HG03280 (cell line): ENCODE results near the gene OR51E1.

Experiments
- ATAC-seq: cut with Tn5 transposase; IDR thresholded peaks from one replicate; pipeline ENCODE4 v1.9.1; 2021; ENCODE audit warnings: mild to moderate bottlenecking, moderate library complexity; ENCODE audit not compliant: unreplicated experiment

OR51E1 gene, protein sequence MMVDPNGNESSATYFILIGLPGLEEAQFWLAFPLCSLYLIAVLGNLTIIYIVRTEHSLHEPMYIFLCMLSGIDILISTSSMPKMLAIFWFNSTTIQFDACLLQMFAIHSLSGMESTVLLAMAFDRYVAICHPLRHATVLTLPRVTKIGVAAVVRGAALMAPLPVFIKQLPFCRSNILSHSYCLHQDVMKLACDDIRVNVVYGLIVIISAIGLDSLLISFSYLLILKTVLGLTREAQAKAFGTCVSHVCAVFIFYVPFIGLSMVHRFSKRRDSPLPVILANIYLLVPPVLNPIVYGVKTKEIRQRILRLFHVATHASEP

GRCh38 chr11:4643682-4644081 lies at the start of gene OR51E1:
OR51E1 (plus strand) TSS chr11:4643982; CDS start chr11:4652527, 8,545 bp downstream.
- no peak for ATAC-seq

DNA sequence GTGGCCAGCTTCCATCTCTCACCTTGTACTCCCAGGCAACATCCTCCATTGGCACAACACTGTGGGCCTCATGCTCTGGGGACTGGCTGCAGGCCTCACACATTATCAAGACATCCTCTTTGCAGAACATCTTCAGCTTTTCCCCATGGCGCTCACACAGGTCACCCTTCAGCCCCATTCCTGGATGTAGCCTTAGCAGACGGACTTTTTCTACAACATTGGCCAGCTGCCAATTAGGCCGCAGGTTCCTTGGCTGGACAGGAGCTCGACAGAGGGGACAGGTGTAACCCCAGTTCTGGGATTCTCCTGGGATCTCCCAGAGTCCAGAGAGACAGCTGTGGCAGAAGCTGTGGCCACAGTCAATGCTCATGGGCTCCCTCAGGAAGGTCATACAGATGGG lies 38.7 kb upstream of the OR51E1 start:
- ATAC-seq = no peak

- ATAC-seq = no peak
Measured at GRCh38 chr11:4606231-4607015, 37.4 kb upstream of the OR51E1 start.

DNA sequence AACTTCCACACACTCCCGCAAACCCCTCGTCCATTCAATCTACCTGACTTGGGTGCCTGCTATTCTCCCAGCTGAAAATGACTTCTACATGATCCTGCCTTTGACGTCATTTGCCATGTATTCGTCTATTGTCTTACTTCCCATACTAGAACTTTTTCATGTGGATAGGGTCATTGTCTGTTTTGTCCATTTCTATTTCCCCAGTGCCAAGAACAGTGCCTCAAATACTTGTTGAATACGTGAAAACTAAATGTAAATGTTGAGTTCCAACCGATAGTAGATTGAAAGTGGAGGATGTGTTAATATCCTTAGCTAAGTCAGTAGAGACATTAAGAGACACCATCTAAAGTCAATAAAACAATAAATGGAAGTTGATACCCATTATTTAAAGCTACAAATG lies 36.7 kb upstream of the OR51E1 start:
- no peak for ATAC-seq

DNA sequence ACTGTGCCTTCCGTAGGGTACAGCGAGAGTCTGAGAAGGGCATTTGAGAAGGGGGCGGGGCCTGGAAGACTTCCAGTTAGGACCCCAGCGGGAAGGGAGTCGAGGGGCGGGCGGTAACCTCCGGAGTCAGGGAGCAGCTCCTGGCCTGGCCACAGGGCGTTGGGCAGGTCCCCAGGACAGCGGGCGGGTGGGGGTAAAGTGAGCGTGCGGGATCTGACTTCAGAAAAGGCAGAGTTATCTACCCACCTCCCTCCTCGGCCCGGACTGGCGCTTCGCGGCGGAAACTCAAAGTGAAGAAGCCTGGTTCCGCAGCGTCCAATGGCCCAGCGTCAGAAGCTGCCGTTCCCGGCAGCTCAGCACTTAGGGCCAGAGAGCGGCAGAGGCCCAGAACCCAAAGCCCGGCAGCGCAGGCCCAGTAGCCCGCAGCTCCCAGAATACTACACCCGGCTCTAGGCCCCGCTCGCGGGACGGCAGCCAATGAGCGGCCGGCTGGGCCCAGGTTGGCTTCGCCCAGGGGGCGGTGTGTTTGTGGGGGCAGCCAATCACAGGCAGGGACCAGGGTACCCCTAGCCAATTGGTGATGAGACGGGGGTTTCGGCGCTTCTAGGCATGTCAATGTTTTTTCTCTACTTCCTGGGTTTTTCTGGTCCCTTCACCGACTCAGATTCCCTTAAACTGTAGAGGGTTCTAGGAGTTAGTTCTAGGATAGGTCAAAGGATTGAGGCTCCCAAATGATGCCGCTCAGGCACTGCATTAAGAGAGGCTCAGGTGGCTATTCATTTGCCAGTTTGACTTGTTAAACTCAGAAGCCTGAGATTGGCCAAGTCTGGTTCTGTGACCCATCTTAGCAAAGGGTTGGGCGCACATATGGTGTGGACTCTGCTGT lies 35.8 kb upstream of the OR51E1 start, which contains the start of gene TRIM68:
TSS of gene TRIM68 (minus strand) at position 451 of the 886 bp plus-strand sequence. CDS start 2,727 bp downstream, outside the sequence.
- ATAC-seq = peak; percentile 100

GRCh38 chr11:4610258-4610935 lies 33.4 kb upstream of the OR51E1 start:
- no peak for ATAC-seq

DNA sequence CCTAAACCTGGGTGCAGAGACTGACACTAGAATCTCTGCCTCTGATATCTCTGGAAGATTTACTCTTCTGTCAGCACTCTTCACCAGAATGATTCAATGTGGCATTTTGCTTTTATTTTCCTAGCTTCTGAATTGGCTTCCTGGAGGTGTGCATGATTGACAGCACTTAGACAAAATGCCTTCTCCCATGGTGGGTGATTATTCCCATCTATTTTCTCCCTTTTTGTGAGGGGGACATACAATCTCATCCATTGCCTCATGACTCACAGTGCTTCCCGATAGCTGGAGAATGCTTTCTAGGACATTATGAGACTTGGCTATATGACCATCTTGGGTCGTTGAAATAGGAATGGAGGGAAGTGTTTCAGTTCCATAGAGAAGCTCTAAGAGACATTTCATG lies 31.8 kb upstream of the OR51E1 start:
- no peak for ATAC-seq

DNA sequence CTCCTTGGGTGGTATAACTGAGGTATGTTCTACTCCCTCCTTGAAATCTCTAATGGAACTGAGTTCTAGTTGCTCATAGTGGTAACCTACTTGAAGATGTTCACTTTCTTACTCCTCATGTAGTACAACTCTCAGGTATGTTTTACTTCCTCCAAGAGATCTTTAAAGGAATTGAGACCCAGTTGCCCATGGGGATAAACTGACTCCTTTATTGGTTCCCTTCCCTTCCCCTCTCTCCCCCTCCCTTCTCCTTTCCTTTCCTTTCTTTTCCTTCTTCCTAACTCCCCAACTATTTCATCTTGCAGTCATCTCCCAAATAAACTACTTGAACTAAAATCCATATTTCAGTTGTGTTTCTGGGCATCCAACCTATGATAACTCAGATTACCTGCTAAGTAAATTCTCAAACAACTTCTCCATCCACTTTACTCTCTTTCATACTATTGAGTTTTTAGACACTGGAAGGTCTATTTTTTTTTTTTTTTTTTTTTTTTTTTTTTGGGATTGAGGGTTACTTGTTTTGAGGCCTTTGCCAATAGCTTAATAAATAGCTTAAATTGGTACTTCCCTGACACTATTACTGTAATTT lies 27.8 kb upstream of the OR51E1 start:
- no peak for ATAC-seq

- no peak for ATAC-seq
Measured at GRCh38 chr11:4619514-4619913, 24.3 kb upstream of the OR51E1 start.

DNA sequence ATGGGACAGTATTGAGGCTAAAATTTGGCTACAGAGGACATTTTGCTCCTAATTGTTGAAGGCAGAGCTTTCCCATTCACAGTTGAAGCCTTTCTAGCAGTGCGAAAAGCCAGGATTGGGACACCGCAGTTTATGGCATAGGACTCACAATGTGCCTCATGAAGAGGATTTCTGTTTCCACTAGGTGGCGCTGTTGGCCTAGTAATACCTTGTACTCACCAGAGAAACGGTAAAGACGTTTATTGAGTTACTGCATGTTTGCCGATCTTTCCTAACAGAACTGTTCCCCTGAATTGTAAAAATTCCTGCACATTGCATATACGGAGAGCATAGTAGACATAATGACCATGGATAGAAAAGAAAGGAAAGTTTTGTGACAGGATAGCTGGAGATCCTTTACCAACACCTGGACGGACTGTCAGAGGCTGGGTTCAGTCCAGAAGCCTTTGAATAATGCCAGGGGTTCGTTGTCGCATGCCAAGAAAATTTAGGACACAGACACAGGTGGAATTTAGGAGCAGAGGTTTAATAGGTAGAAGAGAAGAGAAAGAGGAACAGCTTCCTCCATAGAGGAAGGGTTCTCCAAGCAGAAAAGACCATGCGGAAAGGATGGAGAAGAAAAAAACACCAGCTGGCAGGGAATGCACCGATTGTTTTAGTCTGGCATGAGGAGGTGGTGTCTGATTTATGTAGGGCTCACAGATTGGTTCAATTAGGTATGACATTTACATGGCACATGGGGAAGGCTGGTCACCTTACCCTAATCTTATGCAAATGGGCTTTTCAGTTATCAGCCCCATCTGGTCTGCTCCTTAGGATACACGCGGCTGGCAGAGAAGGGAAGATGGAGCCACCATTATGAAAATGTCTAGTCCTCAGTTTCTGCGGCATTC lies 17.3 kb upstream of the OR51E1 start:
- peak; percentile 70 for ATAC-seq

- no peak for ATAC-seq
Measured at GRCh38 chr11:4636136-4636535, 7.6 kb upstream of the OR51E1 start.

DNA sequence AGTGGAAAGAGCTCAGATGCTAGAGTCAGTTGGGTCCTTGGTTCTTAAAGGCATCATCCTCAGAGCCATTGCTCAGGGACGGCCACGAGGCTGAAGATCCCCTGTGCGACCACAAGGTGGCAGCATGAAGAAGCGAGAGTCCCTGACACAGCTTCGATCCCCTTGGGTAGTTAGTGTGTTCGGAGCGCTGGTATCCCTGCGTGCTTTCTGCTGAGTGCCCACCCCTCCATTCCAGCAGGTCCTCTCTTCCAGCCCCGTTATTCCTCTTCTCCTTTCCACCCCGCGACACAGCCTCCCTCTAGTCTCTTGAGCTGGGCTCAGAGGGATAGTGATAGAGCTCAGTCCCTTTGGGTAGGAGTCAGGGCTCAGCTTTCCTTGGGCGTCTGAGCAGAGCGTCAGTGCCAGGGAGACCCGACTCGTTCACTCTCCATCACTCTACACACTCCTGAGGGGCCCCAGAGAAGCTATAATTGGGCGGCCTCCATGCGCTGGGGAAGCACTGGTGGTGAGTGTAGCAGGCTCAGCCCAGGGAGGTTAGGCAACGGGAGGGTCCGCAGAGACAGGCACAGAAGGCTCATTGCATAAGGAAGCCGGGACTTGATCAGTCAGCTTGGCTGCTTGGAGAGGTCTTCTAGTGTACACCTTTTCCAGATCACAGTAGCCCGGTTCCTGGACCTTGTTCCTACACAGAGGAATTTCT lies 6.7 kb upstream of the OR51E1 start, which contains the start of gene OR51D1:
TSS of gene OR51D1 (plus strand) at position 516 of the 700 bp plus-strand sequence. CDS start 2,314 bp downstream, outside the sequence.
- peak; percentile 95 for ATAC-seq

- ATAC-seq = no peak
Measured at GRCh38 chr11:4637662-4638047, 6.1 kb upstream of the OR51E1 start.

DNA sequence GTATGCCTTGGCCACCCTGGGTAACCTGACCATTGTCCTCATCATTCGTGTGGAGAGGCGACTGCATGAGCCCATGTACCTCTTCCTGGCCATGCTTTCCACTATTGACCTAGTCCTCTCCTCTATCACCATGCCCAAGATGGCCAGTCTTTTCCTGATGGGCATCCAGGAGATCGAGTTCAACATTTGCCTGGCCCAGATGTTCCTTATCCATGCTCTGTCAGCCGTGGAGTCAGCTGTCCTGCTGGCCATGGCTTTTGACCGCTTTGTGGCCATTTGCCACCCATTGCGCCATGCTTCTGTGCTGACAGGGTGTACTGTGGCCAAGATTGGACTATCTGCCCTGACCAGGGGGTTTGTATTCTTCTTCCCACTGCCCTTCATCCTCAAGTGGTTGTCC lies 3.9 kb upstream of the OR51E1 start:
- ATAC-seq = no peak

- no peak for ATAC-seq
Measured at GRCh38 chr11:4641501-4641900, 2.3 kb upstream of the OR51E1 start.

GRCh38 chr11:4642043-4642442 lies 1.7 kb upstream of the OR51E1 start:
- ATAC-seq = no peak

DNA sequence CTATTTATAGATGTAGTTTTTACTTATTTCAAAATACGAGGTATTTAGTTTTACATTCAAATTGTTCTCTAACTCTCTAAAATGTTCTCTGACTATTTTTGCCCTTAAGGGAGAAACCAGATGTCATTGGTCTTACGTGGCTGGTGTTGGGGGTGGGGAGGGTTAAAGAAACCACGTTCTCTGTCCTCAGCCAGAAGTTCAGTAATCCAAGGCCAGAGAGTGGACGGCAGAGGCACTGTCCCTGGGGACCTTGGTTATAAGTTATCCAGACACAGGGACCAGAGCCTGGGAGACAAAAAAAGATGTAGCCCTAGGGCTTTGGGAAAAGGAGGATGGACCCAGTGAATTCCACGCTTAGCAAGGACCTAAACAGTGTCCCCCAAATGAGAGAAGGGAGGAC lies 706 bp upstream of the OR51E1 start:
- ATAC-seq = no peak

DNA sequence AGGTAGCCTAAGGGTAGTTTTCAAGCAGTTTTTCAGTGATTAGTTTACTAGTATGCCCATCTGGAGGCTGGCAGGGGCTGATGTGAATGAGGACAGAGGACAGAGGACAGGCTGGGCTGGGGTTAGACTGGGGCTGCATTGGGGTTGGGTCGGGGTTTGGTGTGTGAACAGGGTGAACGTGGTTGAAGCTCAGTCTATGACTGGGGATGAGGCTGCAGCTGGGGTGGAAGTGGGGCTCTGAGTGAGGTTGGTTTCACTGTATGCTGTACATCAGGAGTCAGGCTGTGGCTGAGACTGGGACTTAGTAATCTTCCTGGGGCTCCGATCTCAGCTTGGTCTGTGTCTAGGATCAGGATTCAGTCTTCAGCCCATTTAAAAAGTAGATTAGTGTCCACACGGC lies 451 bp downstream of the OR51E1 start:
- ATAC-seq = no peak

DNA sequence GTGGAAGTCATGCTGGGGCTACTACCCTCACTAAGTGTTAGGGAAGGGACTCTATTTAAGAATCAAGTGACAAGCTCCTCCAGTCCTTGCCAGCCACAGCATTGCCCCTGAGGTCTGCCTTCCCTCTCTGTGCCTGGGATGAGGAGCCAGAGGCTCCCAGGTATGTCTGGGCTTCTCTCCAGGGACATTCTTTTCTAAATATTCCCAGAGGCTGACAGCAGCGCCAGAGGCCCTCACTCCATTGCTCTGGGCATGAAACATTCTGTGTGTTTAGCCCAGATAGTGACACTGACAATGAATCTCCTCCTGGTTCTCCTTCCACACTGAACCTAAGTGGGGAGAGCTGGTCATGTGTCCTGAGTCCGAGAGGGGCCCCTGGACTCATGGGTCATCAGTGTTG lies 2.2 kb downstream of the OR51E1 start:
- ATAC-seq = no peak
